ENCODE data around the gene KIAA0513.

KIAA0513 gene

GRCh38 chr16:85042606-85043005 is 15.0 kb downstream of the KIAA0513 start:
- in situ Hi-C loops (cut with MboI; ENCODE audit: low pct_unique_long_range_greater_than_20kb, low sequenced_read_pairs, unreplicated experiment), result no loop called here
- no peak for TF ChIP-seq CTCF (IDR thresholded peaks at IDR 0.05; ENCODE audit: extremely low read depth, insufficient read depth, missing control alignments)
- no peak for DNase-seq (ENCODE audit: low spot score)

- no peak for DNase-seq (ENCODE audit: low spot score)
- in situ Hi-C loops (cut with MboI; ENCODE audit: low pct_unique_long_range_greater_than_20kb, low sequenced_read_pairs, unreplicated experiment), result no loop called here
- TF ChIP-seq CTCF (IDR thresholded peaks at IDR 0.05; ENCODE audit: extremely low read depth, insufficient read depth, missing control alignments), result no peak
Measured at GRCh38 chr16:85045077-85045476, 17.5 kb downstream of the KIAA0513 start.

GRCh38 chr16:85045641-85046471 is 18.3 kb downstream of the KIAA0513 start:
- in situ Hi-C loops (cut with MboI; ENCODE audit: low pct_unique_long_range_greater_than_20kb, low sequenced_read_pairs, unreplicated experiment), result no loop called here
- DNase-seq (ENCODE audit: low spot score), result no peak
- TF ChIP-seq CTCF (IDR thresholded peaks at IDR 0.05; ENCODE audit: extremely low read depth, insufficient read depth, missing control alignments), result no peak

- no peak for DNase-seq (ENCODE audit: low spot score)
- in situ Hi-C loops (cut with MboI; ENCODE audit: low pct_unique_long_range_greater_than_20kb, low sequenced_read_pairs, unreplicated experiment), result no loop called here
- no peak for TF ChIP-seq CTCF (IDR thresholded peaks at IDR 0.05; ENCODE audit: extremely low read depth, insufficient read depth, missing control alignments)
Measured at GRCh38 chr16:85046472-85046916, 18.9 kb downstream of the KIAA0513 start.

- in situ Hi-C loops (cut with MboI; ENCODE audit: low pct_unique_long_range_greater_than_20kb, low sequenced_read_pairs, unreplicated experiment), result no loop called here
Measured at GRCh38 chr16:85046931-85047866, 19.6 kb downstream of the KIAA0513 start.

More at GRCh38 chr16:85046931-85047866, 19.6 kb downstream of the KIAA0513 start:
- no peak for DNase-seq (ENCODE audit: low spot score)
- TF ChIP-seq CTCF (IDR thresholded peaks at IDR 0.05; ENCODE audit: extremely low read depth, insufficient read depth, missing control alignments), result no peak
